ENCODE results near the gene CSMD2. TPM values are rescaled to one million over a fixed set of nuclear protein-coding genes. Genes with fewer than 3 reads are reported as not detected.

The CSMD2 gene
- total RNA-seq, 1 donor from 2014 or later, result 1.8 TPM

DNA sequence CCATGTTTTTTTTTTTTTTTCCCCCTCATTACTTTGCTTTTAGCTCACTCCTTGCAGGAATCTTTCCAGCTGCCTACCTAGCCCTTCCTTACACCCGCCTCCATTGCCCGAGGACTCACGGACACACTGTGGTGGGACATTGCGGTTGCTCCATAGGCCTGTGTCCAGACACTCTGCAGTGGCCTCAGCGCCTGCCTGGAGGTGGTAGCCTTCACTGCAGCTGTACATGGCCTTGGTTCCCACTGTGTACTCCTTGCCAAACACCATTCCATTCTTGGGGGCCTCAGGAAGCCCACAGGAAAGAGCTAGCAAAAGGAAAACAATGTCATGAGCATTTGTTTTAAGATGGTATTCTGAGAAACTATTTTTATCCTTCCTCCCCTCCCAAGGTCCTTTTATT lies 592.6 kb downstream of the CSMD2 start:
- H3K4me1 Mint-ChIP-seq (ENCODE audit: unreplicated experiment), result no peaks in the 10 kb centered on the region
- TF ChIP-seq, protein P1, sequence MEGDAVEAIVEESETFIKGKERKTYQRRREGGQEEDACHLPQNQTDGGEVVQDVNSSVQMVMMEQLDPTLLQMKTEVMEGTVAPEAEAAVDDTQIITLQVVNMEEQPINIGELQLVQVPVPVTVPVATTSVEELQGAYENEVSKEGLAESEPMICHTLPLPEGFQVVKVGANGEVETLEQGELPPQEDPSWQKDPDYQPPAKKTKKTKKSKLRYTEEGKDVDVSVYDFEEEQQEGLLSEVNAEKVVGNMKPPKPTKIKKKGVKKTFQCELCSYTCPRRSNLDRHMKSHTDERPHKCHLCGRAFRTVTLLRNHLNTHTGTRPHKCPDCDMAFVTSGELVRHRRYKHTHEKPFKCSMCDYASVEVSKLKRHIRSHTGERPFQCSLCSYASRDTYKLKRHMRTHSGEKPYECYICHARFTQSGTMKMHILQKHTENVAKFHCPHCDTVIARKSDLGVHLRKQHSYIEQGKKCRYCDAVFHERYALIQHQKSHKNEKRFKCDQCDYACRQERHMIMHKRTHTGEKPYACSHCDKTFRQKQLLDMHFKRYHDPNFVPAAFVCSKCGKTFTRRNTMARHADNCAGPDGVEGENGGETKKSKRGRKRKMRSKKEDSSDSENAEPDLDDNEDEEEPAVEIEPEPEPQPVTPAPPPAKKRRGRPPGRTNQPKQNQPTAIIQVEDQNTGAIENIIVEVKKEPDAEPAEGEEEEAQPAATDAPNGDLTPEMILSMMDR (conservative IDR thresholded peaks at IDR 0.05), result no peak
- DNase-seq (ENCODE audit: extremely low spot score, unreplicated experiment), result no peak
- H3K9me3 Mint-ChIP-seq, result peaks cover 7% of the 10 kb centered on the region
- H3K36me3 Mint-ChIP-seq, result no peaks in the 10 kb centered on the region
- no peak overlapping the region for H3K4me3 Mint-ChIP-seq
- no peak overlapping the region for H3K27ac Mint-ChIP-seq
- H3K27me3 Mint-ChIP-seq, result peaks cover 24% of the 10 kb centered on the region

DNA sequence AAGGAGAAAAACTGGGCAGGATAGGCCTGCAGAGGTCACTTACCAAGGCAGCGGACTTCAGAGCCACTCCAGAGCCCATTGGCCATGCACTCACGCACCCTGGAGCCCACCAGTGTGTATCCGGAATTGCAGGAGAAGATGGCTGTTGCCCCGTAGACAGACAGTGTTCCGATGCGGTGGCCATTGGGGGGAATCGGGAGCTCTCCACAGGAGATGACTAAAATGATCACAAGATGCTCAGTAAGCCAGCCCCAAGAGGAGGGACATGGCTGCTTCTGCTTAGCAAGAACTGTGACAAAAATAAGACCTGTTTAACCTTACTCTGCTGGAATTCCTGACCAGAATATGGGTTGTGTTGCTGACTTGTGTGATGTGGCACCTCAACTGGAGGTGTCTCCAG lies 595.7 kb downstream of the CSMD2 start:
- TF ChIP-seq, protein P1 (conservative IDR thresholded peaks at IDR 0.05), result no peak
- no peaks in the 10 kb centered on the region for H3K4me1 Mint-ChIP-seq (ENCODE audit: unreplicated experiment)
- H3K4me3 Mint-ChIP-seq, result no peak overlapping the region
- H3K27ac Mint-ChIP-seq, result no peak overlapping the region
- no peaks in the 10 kb centered on the region for H3K36me3 Mint-ChIP-seq
- no peak for DNase-seq (ENCODE audit: extremely low spot score, unreplicated experiment)
- H3K27me3 Mint-ChIP-seq, result peaks cover 15% of the 10 kb centered on the region
- peaks cover 7% of the 10 kb centered on the region for H3K9me3 Mint-ChIP-seq

DNA sequence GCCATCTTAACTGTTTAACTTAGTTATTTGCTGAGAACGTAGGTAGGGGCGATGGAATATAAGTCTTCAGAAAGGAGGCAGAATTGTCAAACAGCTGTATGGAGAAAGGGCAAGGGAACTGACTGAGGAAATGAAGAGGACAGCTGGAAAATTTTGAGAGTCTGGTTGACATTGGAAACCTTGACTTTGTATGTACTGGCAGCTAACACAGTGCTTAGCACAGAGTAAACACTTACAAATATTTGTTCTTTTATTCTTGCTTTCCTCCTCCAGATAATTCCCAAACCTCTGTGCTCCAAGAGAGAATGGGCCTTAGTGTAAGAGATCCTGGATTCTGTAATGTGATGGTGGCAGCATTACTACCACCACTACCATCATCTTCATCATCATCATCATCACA lies 601.3 kb downstream of the CSMD2 start:
- H3K36me3 Mint-ChIP-seq, result no peaks in the 10 kb centered on the region
- TF ChIP-seq, protein P1 (conservative IDR thresholded peaks at IDR 0.05), result no peak
- H3K27ac Mint-ChIP-seq, result no peak overlapping the region
- no peaks in the 10 kb centered on the region for H3K4me1 Mint-ChIP-seq (ENCODE audit: unreplicated experiment)
- no peaks in the 10 kb centered on the region for H3K9me3 Mint-ChIP-seq
- H3K4me3 Mint-ChIP-seq, result no peak overlapping the region
- no peak for DNase-seq (ENCODE audit: extremely low spot score, unreplicated experiment)
- H3K27me3 Mint-ChIP-seq, result peaks cover 20% of the 10 kb centered on the region

DNA sequence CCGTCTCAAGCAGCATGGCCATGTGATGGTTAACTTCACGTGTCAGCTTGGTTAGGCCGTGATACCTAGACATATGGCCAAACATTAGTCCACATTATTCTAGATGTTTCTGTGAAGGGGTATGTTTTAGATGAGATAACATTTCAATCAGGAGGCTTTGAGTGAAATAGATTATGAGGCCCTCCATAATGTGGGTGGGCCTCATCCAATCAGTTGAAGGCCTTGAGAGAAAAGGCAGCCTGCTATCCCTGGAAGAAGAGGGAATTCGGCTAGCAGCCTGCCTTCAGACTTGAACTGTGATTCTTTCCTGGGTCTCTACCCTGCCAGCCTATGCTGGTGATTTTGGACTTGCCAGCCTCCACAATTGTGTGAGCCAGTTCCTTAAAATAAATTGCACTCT lies 602.5 kb downstream of the CSMD2 start:
- H3K4me3 Mint-ChIP-seq, result no peak overlapping the region
- no peaks in the 10 kb centered on the region for H3K36me3 Mint-ChIP-seq
- no peaks in the 10 kb centered on the region for H3K9me3 Mint-ChIP-seq
- H3K27ac Mint-ChIP-seq, result no peak overlapping the region
- H3K27me3 Mint-ChIP-seq, result peaks cover 29% of the 10 kb centered on the region
- H3K4me1 Mint-ChIP-seq (ENCODE audit: unreplicated experiment), result no peaks in the 10 kb centered on the region
- DNase-seq (ENCODE audit: extremely low spot score, unreplicated experiment), result no peak
- TF ChIP-seq, protein P1 (conservative IDR thresholded peaks at IDR 0.05), result no peak

DNA sequence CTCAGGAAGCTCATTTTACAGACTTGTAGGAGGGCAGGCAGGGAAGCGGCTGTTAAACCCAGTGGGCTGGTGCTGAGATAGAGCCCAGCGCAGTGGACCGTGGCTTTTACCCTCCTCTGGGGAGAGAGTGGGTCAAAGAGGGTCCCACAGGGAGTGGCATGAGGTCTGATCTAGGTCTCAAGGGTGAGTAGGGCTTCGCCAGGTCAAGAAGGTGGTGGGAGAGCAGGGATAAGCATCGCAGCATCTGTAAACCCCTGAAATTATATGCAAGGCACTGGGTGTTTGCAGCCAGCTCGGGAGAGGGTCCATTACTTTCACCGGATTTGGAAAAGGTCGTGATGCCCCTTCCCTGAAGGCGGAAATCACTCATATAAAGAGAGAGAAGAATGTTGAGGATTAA lies 603.5 kb downstream of the CSMD2 start:
- Mint-ChIP-seq H3K4me3 (no peak overlapping the region), H3K27me3 (peaks cover 33% of the 10 kb centered on the region), H3K9me3 (no peaks in the 10 kb centered on the region), H3K4me1 (ENCODE audit: unreplicated experiment) (no peaks in the 10 kb centered on the region), H3K36me3 (no peaks in the 10 kb centered on the region), H3K27ac (no peak overlapping the region)
- TF ChIP-seq, protein P1 (conservative IDR thresholded peaks at IDR 0.05), result no peak
- no peak for DNase-seq (ENCODE audit: extremely low spot score, unreplicated experiment)

DNA sequence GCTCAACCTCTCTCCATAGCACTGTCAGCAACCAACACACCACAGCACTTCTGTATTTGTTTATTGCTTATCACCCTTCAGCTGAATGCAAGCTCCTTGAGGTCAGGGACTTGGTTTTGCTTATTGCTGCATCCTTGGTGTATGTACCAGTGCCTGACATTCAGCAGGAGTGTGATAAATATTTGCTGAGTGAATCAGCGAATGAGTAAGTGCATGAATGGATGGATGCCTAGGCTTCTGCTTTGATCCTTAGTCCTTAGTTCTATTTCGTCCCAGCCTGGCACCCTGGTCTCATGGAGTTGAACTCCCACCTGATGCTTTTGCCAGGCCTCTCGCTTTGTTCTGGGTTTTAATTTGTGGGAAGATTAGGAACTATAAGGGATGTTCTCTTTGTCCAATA lies 604.4 kb downstream of the CSMD2 start:
- TF ChIP-seq, protein P1 (conservative IDR thresholded peaks at IDR 0.05), result no peak
- Mint-ChIP-seq H3K4me3 (no peak overlapping the region), H3K27ac (no peak overlapping the region), H3K36me3 (no peaks in the 10 kb centered on the region), H3K27me3 (peaks cover 36% of the 10 kb centered on the region), H3K9me3 (no peaks in the 10 kb centered on the region), H3K4me1 (ENCODE audit: unreplicated experiment) (no peaks in the 10 kb centered on the region)
- no peak for DNase-seq (ENCODE audit: extremely low spot score, unreplicated experiment)

Data from type B pancreatic cell (in vitro differentiated cells).